Bronchial epithelial cell (primary cell): ENCODE results near the gene IQSEC1. TPM values are rescaled to one million over a fixed set of nuclear protein-coding genes. Genes with fewer than 3 reads are reported as not detected.
A peak's percentile ranks its signal among the peaks of the same experiment; 100 is the strongest.

Source experiments
- DNase-seq: peaks from one replicate; pipeline ENCODE4 v3.0.0-alpha.2; 2010; ENCODE audit warnings: low read depth
- FAIRE-seq: peaks from 2 replicates; lab custom pipeline; 2011; peaks lifted over from hg19 to GRCh38; lab: Jason Lieb, UNC
- H3K27me3 ChIP-seq: 2 replicates; pipeline ENCODE4 v1.5.1; 2011; ENCODE audit warnings: low read length; ENCODE audit not compliant: control insufficient read depth, insufficient read depth
- H3K36me3 ChIP-seq: 2 replicates; pipeline ENCODE4 v1.5.1; 2011; ENCODE audit warnings: low read length; ENCODE audit not compliant: control insufficient read depth, insufficient read depth
- H3K4me3 ChIP-seq: 2 replicates; pipeline ENCODE4 v1.5.1; 2011; ENCODE audit warnings: mild to moderate bottlenecking, low read depth, low read length, control low read depth
- total RNA-seq: library from RNA; depleted of rRNA; stranded (reverse); fragments of >200 nt; gene quantifications from 2 replicates; pipeline ENCODE4 v1.2.1, GENCODE V29; 2014
- TF ChIP-seq, protein P1 (sequence below): IDR thresholded peaks from 2 replicates; pipeline ENCODE4 v1.5.1; 2011; ENCODE audit warnings: mild to moderate bottlenecking, moderate library complexity, low read length, control low read depth, inconsistent platforms; ENCODE audit not compliant: insufficient read depth, severe bottlenecking

The IQSEC1 gene
- total RNA-seq, 1 donor from 2014 or later, result 6.6 TPM

DNA sequence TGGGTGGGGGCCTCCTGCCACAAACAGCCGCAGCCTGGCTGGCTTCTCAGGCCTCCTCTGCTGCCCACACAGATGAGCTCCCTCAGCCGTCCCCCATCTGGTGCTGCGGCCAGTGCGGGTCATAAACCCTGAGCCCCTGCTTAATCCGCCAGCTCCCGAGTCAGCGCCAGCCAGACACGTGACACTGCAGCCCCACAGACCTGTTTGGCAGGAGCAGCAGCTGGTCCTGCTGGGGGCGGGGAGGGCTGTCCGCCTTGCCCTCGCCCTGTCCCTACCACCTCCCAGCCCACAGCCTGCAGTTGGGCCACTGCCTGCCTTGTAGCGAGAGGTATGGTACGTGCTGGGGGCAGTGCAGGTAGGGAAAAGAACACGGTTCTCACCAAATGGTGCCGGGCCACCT, 86.2 kb downstream of the IQSEC1 start:
- TF ChIP-seq, protein P1, sequence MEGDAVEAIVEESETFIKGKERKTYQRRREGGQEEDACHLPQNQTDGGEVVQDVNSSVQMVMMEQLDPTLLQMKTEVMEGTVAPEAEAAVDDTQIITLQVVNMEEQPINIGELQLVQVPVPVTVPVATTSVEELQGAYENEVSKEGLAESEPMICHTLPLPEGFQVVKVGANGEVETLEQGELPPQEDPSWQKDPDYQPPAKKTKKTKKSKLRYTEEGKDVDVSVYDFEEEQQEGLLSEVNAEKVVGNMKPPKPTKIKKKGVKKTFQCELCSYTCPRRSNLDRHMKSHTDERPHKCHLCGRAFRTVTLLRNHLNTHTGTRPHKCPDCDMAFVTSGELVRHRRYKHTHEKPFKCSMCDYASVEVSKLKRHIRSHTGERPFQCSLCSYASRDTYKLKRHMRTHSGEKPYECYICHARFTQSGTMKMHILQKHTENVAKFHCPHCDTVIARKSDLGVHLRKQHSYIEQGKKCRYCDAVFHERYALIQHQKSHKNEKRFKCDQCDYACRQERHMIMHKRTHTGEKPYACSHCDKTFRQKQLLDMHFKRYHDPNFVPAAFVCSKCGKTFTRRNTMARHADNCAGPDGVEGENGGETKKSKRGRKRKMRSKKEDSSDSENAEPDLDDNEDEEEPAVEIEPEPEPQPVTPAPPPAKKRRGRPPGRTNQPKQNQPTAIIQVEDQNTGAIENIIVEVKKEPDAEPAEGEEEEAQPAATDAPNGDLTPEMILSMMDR, result no peak
- H3K27me3 ChIP-seq, result no peaks in the 10 kb centered on the region
- FAIRE-seq, result no peak
- no peak overlapping the region for H3K4me3 ChIP-seq
- no peak for DNase-seq
- no peaks in the 10 kb centered on the region for H3K36me3 ChIP-seq

DNA sequence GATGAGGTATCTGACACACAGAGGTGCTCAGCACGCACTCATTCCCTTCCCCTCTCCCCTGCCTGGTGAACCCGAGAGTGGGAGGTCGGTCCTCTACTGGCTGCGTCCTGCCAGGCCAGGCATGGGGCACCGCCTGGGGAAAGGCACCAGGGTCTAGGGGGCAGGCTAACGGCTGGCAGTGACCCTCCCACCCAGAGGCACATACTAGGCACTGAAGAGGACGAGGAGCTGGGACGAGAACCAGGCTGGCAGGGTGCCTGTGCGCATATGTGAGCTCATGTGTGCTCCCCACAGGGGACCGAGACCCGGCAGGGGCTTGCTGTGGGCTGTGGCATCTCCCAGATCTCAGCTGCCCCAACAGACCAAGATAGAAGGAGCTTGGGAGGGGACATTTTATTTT, 86.7 kb downstream of the IQSEC1 start:
- no peaks in the 10 kb centered on the region for H3K36me3 ChIP-seq
- no peaks in the 10 kb centered on the region for H3K27me3 ChIP-seq
- DNase-seq, result no peak
- H3K4me3 ChIP-seq, result no peak overlapping the region
- no peak for FAIRE-seq
- TF ChIP-seq, protein P1, result no peak

DNA sequence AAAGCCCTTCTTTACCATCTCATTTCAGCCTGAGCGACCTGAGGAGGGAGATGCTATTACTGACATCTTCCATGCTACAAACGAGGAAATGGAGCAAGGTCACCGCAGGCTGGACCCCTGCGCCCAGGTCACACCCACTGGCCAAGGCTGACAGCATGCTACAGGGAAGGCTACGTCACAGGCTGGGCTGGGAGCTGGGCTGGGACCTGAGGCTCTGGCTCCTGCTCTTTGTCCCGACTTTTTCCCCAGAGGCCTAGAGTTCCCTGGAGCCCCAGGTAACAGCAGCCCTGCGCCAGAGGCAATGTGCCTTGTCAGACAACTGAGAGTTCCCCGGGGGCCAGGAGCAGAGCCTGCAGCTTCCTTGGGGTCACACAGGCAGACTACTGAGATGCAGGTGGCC, 87.2 kb downstream of the IQSEC1 start:
- no peak for FAIRE-seq

DNA sequence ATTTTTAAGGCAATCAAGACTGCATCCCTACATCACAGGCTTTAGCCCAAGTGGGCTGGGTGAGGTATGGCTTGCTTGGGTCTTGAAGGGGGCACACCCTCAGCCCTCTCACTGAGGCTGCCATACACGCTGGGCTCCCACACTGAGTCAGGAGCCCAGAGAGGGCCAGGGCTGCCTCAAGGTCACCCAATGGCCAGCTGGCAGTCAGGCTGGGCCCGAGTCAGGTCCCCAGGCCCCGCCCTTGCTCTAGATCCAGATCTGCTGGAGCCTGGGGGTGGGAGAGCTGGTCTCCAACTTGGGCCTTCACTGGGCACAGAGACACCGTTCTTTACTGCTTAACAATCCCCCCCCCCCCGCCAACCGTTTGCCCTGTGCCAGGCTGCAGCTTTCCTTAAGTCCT, 88.1 kb downstream of the IQSEC1 start:
- no peak overlapping the region for H3K4me3 ChIP-seq
- H3K36me3 ChIP-seq, result no peaks in the 10 kb centered on the region
- DNase-seq, result no peak
- peaks cover 5% of the 10 kb centered on the region for H3K27me3 ChIP-seq
- TF ChIP-seq, protein P1, result no peak
- no peak for FAIRE-seq

More for the DNA sequence above, 87.2 kb downstream of the IQSEC1 start:
- Histone ChIP-seq H3K36me3 (no peaks in the 10 kb centered on the region), H3K4me3 (no peak overlapping the region), H3K27me3 (peaks cover under 1% of the 10 kb centered on the region)
- TF ChIP-seq, protein P1, result no peak
- DNase-seq, result no peak

DNA sequence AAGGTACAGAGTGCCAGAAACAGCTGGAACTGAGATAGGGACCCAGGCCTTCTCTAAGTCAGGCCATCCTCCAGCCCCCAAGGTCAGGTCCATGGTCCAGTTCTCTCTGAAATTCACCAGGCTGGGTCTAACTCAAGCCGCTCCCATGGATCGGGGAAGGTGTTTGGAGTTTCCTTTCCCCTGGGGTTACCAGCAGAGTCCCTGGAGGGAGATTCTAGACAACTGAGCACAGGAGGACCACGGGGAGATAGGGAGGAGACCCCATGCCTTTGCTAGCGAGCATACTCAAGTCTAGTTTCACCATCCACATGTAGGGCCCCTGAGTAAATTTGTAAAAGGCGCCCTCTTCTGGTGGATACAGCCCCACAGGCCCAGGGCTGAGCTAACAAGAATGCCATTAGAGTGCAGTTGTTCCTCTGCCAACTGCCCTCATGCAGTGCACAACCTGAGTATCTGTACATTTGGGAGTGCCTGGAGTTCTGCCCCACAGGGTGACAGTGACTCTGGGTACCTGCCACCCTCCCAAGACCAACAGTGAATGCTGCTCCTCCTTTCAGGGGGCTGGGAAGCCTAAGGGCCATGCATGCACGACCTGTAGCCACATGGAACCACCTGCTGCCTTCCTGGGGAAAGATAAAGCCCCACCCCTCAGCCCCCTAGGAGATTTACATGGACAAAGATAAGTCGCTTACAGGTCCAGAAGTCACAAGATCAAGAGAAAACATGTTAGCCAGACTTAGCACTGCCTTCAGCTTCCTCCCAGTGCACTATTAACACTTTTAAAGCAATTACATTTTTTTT, 89.0 kb downstream of the IQSEC1 start:
- TF ChIP-seq, protein P1, result peak; percentile 90
- DNase-seq, result peak; percentile 53
- Histone ChIP-seq H3K36me3 (no peaks in the 10 kb centered on the region), H3K27me3 (peaks cover 5% of the 10 kb centered on the region), H3K4me3 (no peak overlapping the region)
- no peak for FAIRE-seq
